ENCODE data around the gene TRABD2B.

TRABD2B gene

GRCh38 chr1:47875831-47876586, 121.2 kb downstream of the TRABD2B start:
- DNase-seq (ENCODE audit: low spot score), result no peak

- no peak for DNase-seq (ENCODE audit: low spot score)
Observed at GRCh38 chr1:47875036-47875435, 122.1 kb downstream of the TRABD2B start.

GRCh38 chr1:47873337-47873736, 123.8 kb downstream of the TRABD2B start:
- no peak for DNase-seq (ENCODE audit: low spot score)

GRCh38 chr1:47872886-47873285, 124.3 kb downstream of the TRABD2B start:
- no peak for DNase-seq (ENCODE audit: low spot score)

GRCh38 chr1:47871799-47872353, 125.3 kb downstream of the TRABD2B start:
- DNase-seq (ENCODE audit: low spot score), result no peak

GRCh38 chr1:47870946-47871676, 126.1 kb downstream of the TRABD2B start:
- DNase-seq (ENCODE audit: low spot score), result no peak

- DNase-seq (ENCODE audit: low spot score), result no peak
Observed at GRCh38 chr1:47870480-47870879, 126.7 kb downstream of the TRABD2B start.

GRCh38 chr1:47868348-47868676, 128.9 kb downstream of the TRABD2B start:
- no peak for DNase-seq (ENCODE audit: low spot score)

- DNase-seq (ENCODE audit: low spot score), result no peak
Observed at GRCh38 chr1:47867438-47868347, 129.5 kb downstream of the TRABD2B start.

GRCh38 chr1:47866601-47867437, 130.4 kb downstream of the TRABD2B start:
- no peak for DNase-seq (ENCODE audit: low spot score)

GRCh38 chr1:47865881-47866535, 131.2 kb downstream of the TRABD2B start:
- DNase-seq (ENCODE audit: low spot score), result no peak

- DNase-seq (ENCODE audit: low spot score), result no peak
Observed at GRCh38 chr1:47859092-47859743, 138.0 kb downstream of the TRABD2B start.

- no peak for DNase-seq (ENCODE audit: low spot score)
Observed at GRCh38 chr1:47856996-47857395, 140.2 kb downstream of the TRABD2B start.

- no peak for DNase-seq (ENCODE audit: low spot score)
Observed at GRCh38 chr1:47855230-47855629, 142.0 kb downstream of the TRABD2B start.

- DNase-seq (ENCODE audit: low spot score), result no peak
Observed at GRCh38 chr1:47854552-47855144, 142.5 kb downstream of the TRABD2B start.

- no peak for DNase-seq (ENCODE audit: low spot score)
Observed at GRCh38 chr1:47853852-47854251, 143.3 kb downstream of the TRABD2B start.

GRCh38 chr1:47853059-47853458, 144.1 kb downstream of the TRABD2B start:
- DNase-seq (ENCODE audit: low spot score), result no peak

- DNase-seq (ENCODE audit: low spot score), result no peak
Observed at GRCh38 chr1:47852006-47852718, 145.0 kb downstream of the TRABD2B start.

GRCh38 chr1:47850451-47850850, 146.7 kb downstream of the TRABD2B start:
- DNase-seq (ENCODE audit: low spot score), result no peak

Data from pons (tissue), 1 donor.